ENCODE data around the gene TANC1.

Gene TANC1

DNA sequence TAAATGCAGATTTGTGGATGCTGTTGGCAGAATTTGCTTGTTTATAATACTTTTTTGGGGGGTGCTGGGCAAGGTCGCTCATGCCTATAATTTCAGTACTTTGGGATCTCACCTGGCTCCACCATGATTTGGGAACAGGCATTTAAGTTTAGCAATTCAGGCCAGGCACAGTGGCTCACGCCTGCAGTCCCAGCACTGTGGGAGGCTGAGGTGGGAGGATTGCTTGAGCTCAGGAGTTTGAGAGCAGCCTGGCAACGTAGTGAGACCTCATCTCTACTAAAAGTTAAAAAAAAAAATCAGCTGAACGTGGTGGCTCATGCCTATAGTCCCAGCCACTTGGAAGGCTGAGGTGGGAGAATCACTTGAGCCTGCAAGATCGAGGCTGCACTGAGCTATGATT lies 20.7 kb downstream of the TANC1 start:
- TF ChIP-seq, protein P1, sequence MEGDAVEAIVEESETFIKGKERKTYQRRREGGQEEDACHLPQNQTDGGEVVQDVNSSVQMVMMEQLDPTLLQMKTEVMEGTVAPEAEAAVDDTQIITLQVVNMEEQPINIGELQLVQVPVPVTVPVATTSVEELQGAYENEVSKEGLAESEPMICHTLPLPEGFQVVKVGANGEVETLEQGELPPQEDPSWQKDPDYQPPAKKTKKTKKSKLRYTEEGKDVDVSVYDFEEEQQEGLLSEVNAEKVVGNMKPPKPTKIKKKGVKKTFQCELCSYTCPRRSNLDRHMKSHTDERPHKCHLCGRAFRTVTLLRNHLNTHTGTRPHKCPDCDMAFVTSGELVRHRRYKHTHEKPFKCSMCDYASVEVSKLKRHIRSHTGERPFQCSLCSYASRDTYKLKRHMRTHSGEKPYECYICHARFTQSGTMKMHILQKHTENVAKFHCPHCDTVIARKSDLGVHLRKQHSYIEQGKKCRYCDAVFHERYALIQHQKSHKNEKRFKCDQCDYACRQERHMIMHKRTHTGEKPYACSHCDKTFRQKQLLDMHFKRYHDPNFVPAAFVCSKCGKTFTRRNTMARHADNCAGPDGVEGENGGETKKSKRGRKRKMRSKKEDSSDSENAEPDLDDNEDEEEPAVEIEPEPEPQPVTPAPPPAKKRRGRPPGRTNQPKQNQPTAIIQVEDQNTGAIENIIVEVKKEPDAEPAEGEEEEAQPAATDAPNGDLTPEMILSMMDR (IDR thresholded peaks at IDR 0.05): no peak
- H3K9me3 ChIP-seq: no peaks in the 10 kb centered on the region
- intact Hi-C loops (cut with DNase I; ENCODE audit: low total_unique reads): no loop called here
- H3K27me3 ChIP-seq: no peaks in the 10 kb centered on the region
- H3K27ac ChIP-seq: no peak overlapping the region
- no peaks in the 10 kb centered on the region for H3K36me3 ChIP-seq
- peaks cover 0 to 52% (median 16%) of the 10 kb centered on the region in 4 donors for H3K4me1 ChIP-seq
- no peak overlapping the region for H3K4me3 ChIP-seq
- no peak for DNase-seq

DNA sequence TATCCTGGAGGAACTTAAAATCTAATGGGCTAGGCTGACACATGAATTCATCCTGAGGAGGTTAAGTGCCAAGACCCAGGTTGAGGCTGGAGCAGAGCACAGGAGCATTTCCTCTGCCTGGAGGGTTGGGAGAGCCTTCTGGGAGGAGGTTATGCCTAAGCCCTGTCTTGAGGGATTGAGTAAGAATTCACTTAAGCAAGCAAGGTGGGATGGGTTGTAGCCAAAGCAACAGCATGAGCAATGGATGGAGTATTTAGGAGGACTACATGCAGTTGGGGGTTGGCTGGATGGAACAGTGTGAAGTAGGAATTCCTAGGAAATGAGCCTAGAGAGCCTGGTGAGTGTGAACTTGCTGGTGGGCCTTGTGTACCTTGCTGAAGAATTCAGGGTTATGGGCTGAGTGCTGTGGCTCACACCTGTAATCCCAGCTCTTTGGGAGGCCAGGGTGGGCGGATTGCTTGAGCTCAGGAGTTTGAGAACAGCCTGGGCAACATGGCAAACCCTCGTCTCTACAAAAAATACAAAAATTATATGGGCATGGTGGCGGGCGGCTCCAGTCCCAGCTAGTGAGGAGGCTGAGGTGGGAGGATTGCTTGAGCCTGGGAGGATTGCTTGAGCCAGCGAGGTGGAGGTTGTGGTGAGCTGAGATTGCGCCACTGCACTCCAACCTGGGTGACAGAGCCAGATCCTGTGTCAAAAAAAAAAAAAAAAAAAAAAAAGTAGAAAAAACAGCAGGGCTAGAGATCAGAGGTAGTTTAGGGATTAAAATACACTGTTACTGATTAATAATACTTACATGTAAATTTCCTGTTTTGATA lies 22.2 kb downstream of the TANC1 start:
- intact Hi-C loops (cut with DNase I; ENCODE audit: low total_unique reads): no loop called here
- Histone ChIP-seq H3K4me3 (no peak overlapping the region), H3K4me1 (peaks cover 0 to 52% (median 14%) of the 10 kb centered on the region in 4 donors), H3K36me3 (no peaks in the 10 kb centered on the region), H3K9me3 (no peaks in the 10 kb centered on the region), H3K27me3 (no peaks in the 10 kb centered on the region), H3K27ac (no peak overlapping the region)
- TF ChIP-seq, protein P1 (IDR thresholded peaks at IDR 0.05): no peak
- DNase-seq: no peak

DNA sequence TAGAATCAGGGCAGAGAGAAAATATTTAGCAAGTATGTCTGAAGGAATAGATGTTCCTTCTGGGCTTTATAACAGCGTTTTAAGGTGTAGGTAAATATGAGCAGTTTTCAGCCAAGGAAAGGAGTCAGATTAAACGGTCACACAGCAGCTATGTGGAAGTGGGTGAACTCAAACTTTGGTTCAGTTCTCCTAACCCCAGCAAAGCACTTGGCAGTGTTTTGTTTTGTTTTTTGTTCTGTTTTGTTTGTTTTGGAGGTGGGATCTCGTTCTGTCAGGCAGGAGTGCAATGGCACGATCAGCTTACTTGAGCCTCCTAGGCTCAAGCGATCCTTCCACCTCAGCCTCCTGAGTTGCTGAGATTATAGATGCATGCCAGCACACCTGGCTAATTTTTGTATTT lies 24.6 kb downstream of the TANC1 start:
- TF ChIP-seq, protein P1 (IDR thresholded peaks at IDR 0.05): no peak
- intact Hi-C loops (cut with DNase I; ENCODE audit: low total_unique reads): no loop called here
- H3K4me3 ChIP-seq: no peak overlapping the region
- H3K4me1 ChIP-seq: peaks cover 0 to 70% (median 13%) of the 10 kb centered on the region in 4 donors
- H3K9me3 ChIP-seq: no peaks in the 10 kb centered on the region
- DNase-seq: no peak
- H3K27ac ChIP-seq: no peak overlapping the region
- H3K36me3 ChIP-seq: no peaks in the 10 kb centered on the region
- no peaks in the 10 kb centered on the region for H3K27me3 ChIP-seq

DNA sequence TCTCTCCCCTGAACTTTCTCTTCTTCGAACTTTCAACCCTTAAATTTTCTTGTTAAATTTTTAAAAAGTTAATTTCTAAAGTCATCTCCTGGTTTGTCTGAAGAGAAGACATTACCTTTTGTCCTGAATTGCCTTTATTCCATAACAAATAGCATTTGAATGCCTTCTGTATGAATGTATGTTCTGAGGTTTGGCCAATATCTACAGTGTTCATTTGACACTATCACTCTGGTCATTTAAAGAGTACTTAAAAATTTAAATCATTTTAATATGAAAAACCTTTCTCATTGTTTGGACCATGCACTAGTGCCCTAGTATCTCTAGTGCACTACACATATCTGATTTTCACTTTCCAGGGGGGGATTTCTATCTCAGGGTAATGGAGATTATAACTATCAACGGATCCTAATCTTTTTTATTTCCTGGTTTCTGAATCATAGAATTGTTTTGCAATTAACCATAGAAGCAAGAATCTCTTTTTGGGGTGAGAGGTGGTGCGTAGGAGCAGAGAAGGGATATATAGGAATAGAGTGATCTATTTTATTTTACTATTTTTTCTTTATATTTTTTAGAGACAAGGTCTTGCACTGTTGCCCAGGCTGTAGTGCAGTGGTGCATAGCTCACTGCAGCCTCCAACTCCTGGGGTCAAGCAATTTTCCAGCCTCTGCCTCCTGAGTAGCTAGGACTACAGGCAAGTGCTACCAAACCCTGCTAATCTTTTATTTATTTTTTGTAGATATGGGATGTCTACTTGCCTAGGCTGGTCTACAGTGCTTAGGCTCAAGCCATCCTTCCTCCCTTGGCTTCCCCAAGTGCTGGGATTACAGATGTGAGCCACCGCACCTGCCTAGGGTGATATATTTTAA lies 25.5 kb downstream of the TANC1 start:
- DNase-seq: no peak
- Histone ChIP-seq H3K36me3 (no peaks in the 10 kb centered on the region), H3K27ac (no peak overlapping the region), H3K4me3 (no peak overlapping the region), H3K4me1 (peaks cover 0 to 71% (median 19%) of the 10 kb centered on the region in 4 donors), H3K9me3 (no peaks in the 10 kb centered on the region), H3K27me3 (no peaks in the 10 kb centered on the region)
- TF ChIP-seq, protein P1 (IDR thresholded peaks at IDR 0.05): no peak
- intact Hi-C loops (cut with DNase I; ENCODE audit: low total_unique reads): no loop called here

DNA sequence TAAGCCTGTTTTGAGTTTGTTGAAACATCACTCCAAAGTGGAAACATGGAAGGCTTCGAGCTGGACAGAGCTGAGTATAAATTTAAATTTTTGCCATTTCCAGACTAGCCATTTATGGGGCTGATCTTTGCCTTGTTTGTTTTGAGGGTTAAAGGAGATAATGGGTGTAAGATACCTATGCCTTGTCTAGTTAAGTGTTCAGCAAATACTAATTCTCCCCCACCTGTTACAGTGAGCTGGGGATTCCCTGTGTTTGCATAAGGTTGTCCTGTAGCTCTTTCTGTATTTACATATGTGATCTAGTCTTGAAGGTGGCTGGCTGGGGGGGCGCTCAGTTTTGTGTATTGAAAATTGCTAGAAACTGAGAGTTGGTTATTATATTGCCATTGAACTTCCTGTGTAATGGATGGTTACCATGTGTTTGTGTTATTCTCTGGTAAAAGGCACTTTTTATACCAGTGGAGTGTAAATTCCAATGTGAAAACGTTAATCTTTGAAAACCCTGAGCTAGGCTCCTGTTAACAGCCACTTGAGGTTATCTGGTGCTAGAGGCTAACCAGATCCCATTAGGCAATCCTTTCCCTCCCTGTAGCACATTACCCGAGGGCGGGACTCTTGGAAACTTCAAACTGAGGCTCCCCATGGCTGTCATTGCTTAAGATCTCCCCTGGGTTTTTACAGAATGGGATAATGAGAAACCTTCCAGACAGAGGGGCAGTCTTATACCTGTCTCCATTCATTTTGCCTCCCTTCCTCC lies 26.7 kb downstream of the TANC1 start:
- Histone ChIP-seq H3K27ac (peak overlapping the region in 1 of 2 donors; percentile 19), H3K27me3 (no peaks in the 10 kb centered on the region)

More for the DNA sequence above, 26.7 kb downstream of the TANC1 start:
- intact Hi-C loops (cut with DNase I; ENCODE audit: low total_unique reads): no loop called here
- H3K9me3 ChIP-seq: no peaks in the 10 kb centered on the region
- DNase-seq: no peak
- no peaks in the 10 kb centered on the region for H3K36me3 ChIP-seq
- peaks cover 0 to 73% (median 23%) of the 10 kb centered on the region in 4 donors for H3K4me1 ChIP-seq
- H3K4me3 ChIP-seq: no peak overlapping the region
- TF ChIP-seq, protein P1 (IDR thresholded peaks at IDR 0.05): no peak

Data from tibial artery (tissue), 4 donors.